K562 (cell line): ENCODE results near the gene NKIRAS2. TPM values are rescaled to one million over a fixed set of nuclear protein-coding genes. Genes with fewer than 3 reads are reported as not detected.
A peak's percentile ranks its signal among the peaks of the same experiment; 100 is the strongest.

Experiments used
- CAMTA2 ChIP-seq: fragments of 250-450 bp; sonication (Bioruptor Pico); conservative IDR thresholded peaks from 2 replicates; pipeline ENCODE4 v1.5.1; 2022
- DDX20 ChIP-seq: fragments of 450-650 bp; IDR thresholded peaks from 2 replicates; pipeline ENCODE4 v1.6.1; 2016; ENCODE audit warnings: missing genetic modification characterization, low read depth, mild to moderate bottlenecking, missing compliant biosample characterization, moderate library complexity
- FUS ChIP-seq: fragments of 200-400 bp; formaldehyde crosslinking; optimal IDR thresholded peaks from 2 replicates; pipeline ENCODE3; 2017; ENCODE audit warnings: low read depth, low read length
- HMG20B ChIP-seq: fragments of 250-450 bp; sonication (Bioruptor Pico); IDR thresholded peaks from 2 replicates; pipeline ENCODE4 v1.5.0; 2021; ENCODE audit warnings: mild to moderate bottlenecking
- IFI16 ChIP-seq: fragments of 250-450 bp; sonication (Bioruptor Pico); IDR thresholded peaks from 2 replicates; pipeline ENCODE4 v2.1.2; 2022; ENCODE audit warnings: mild to moderate bottlenecking, inconsistent platforms
- MYBL2 ChIP-seq, 2 experiments: fragments of 450-650 bp in 1 of 2; sonication (generic) in 1 of 2; formaldehyde crosslinking in 1 of 2; IDR thresholded peaks; 2 replicates each; pipeline versions ENCODE4 v1.6.1 to v1.8.1; 2017 to 2022; ENCODE audit warnings: borderline replicate concordance in 1 of 2, inconsistent platforms in 1 of 2, low read depth in 1 of 2, mild to moderate bottlenecking in 1 of 2, missing genetic modification reagents in 1 of 2, moderate library complexity in 1 of 2
- SMARCC2 ChIP-seq: fragments of 450-650 bp; IDR thresholded peaks from 2 replicates; pipeline ENCODE4 v1.6.1; 2017; ENCODE audit warnings: antibody characterized with exemption, moderate library complexity, mild to moderate bottlenecking, low read depth
- TAF1 ChIP-seq: IDR thresholded peaks from 2 replicates; pipeline ENCODE4 v1.6.1; 2011; ENCODE audit warnings: mild to moderate bottlenecking, low read length, moderate library complexity; ENCODE audit not compliant: insufficient read depth, control insufficient read depth, severe bottlenecking; ENCODE audit errors: extremely low read depth
- YBX1 ChIP-seq: fragments of 450-650 bp; IDR thresholded peaks from 2 replicates; pipeline ENCODE4 v1.7.1; 2016; ENCODE audit warnings: mild to moderate bottlenecking
- ZNF354B ChIP-seq: fragments of 250-450 bp; sonication (Bioruptor Pico); IDR thresholded peaks from 2 replicates; pipeline ENCODE4 v1.4.0; 2020
- ZNF57 ChIP-seq: fragments of 450-650 bp; formaldehyde crosslinking; IDR thresholded peaks from 2 replicates; pipeline ENCODE4 v1.4.0; 2020; ENCODE audit warnings: mild to moderate bottlenecking, moderate library complexity
- polyA plus RNA-seq, 8 experiments: library from polyadenylated mRNA; depleted of rRNA in 4 of 8; stranded (reverse) in 5 of 8; unstranded in 3 of 8; fragments of >200 nt; fragmentation: Nextera tagmentation in 2 of 8; fragmentation: Illumina TruSeq in 1 of 8; extraction: Ambion mirVana in 2 of 8; extraction: Trizol in 1 of 8; gene quantifications; 2 replicates each; pipeline versions ENCODE4 v1.2.1 to v1.2.3, GENCODE V29; 2011 to 2014; ENCODE audit warnings: inconsistent platforms in 1 of 8, missing spikeins in 1 of 8
- total RNA-seq, 7 experiments: library from RNA; depleted of rRNA in 6 of 7; stranded (reverse); fragments of >200 nt in 6 of 7; fragmentation: Illumina TruSeq in 2 of 7; extraction: Trizol in 2 of 7; gene quantifications; 2 replicates each; pipeline versions ENCODE4 v1.2.1 to v1.2.3, GENCODE V29; 2011 to 2021; ENCODE audit warnings: low replicate concordance in 1 of 7
- TF ChIP-seq, protein P1 (sequence below): fragments of 250-450 bp; sonication (Bioruptor Pico); IDR thresholded peaks from 2 replicates; pipeline ENCODE4 v1.8.0; 2022; ENCODE audit warnings: moderate library complexity, mild to moderate bottlenecking, inconsistent platforms
- TF ChIP-seq, protein P2 (sequence below): sonication (generic); formaldehyde crosslinking; IDR thresholded peaks from 2 replicates; pipeline ENCODE4 v1.8.0; 2023; ENCODE audit warnings: mild to moderate bottlenecking, missing genetic modification reagents
- TF ChIP-seq, protein P3 (sequence below): sonication (generic); formaldehyde crosslinking; IDR thresholded peaks from 2 replicates; pipeline ENCODE4 v1.8.1; 2023; ENCODE audit warnings: mild to moderate bottlenecking, missing genetic modification reagents, moderate library complexity
- TF ChIP-seq, protein P4 (sequence below): fragments of 250-450 bp; sonication (Bioruptor Pico); IDR thresholded peaks from 2 replicates; pipeline ENCODE4 v1.4.0; 2020; ENCODE audit warnings: mild to moderate bottlenecking, moderate library complexity, borderline replicate concordance
- TF ChIP-seq, protein P5 (sequence below): fragments of 450-650 bp; IDR thresholded peaks from 2 replicates; pipeline ENCODE4 v1.6.1; 2016

Gene NKIRAS2
- total and polyA plus RNA-seq, 9 of the 15 experiments (the other 6 are each of a cell fraction or from before 2014, with no cell fraction given) = 10.1 to 65.5 (median 29.8) TPM

DNA sequence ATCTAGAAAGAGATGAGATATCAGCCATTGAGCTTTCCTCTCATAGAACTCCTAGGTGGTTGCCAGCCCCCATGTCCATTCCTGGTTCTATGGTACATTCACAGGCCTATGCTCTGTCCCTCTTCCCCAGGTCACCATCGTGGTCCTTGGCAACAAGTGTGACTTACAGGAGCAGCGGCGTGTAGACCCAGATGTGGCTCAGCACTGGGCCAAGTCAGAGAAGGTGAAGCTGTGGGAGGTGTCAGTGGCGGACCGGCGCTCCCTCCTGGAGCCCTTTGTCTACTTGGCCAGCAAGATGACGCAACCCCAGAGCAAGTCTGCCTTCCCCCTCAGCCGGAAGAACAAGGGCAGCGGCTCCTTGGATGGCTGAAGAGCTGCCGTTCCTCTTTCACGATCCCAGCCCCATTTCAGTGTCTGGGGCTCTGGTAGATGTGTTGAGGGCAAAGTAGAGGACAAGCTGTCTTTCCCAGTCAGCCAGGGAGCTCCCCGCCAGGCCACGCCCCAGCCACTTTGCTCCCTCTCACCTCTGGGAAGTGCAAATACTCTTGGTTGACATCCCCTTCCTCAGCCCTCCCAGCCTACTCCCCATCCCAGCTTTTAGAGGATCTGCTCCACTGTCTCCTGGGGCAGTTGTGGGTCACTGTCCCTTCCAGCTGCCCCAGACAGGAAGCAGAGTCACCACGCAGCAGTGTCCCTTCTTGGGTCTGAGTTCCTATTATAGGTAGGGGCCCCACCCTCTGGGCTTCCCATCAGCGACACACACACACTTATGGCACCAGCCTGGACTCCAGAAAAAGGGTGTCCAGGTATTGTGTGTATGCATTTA lies 3.8 kb downstream of the NKIRAS2 start (continued):
- TF ChIP-seq IFI16 (CRISPR knock-in tag) (no peak), ZNF57 (no peak), DDX20 (tag) (no peak), CAMTA2 (CRISPR knock-in tag) (no peak), SMARCC2 (no peak), YBX1 (no peak), FUS (no peak), MYBL2 (IDR thresholded peaks at IDR 0.05; ENCODE audit: low read depth) (no peak), MYBL2 (CRISPR knock-in tag; IDR thresholded peaks at IDR 0.05; ENCODE audit: borderline replicate concordance) (no peak), ZNF354B (CRISPR knock-in tag) (no peak), HMG20B (CRISPR knock-in tag) (no peak), TAF1 (peak; percentile 45)
- TF ChIP-seq, protein P1, sequence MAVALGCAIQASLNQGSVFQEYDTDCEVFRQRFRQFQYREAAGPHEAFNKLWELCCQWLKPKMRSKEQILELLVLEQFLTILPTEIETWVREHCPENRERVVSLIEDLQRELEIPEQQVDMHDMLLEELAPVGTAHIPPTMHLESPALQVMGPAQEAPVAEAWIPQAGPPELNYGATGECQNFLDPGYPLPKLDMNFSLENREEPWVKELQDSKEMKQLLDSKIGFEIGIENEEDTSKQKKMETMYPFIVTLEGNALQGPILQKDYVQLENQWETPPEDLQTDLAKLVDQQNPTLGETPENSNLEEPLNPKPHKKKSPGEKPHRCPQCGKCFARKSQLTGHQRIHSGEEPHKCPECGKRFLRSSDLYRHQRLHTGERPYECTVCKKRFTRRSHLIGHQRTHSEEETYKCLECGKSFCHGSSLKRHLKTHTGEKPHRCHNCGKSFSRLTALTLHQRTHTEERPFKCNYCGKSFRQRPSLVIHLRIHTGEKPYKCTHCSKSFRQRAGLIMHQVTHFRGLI (CRISPR knock-in tag) = no peak
- TF ChIP-seq, protein P2, sequence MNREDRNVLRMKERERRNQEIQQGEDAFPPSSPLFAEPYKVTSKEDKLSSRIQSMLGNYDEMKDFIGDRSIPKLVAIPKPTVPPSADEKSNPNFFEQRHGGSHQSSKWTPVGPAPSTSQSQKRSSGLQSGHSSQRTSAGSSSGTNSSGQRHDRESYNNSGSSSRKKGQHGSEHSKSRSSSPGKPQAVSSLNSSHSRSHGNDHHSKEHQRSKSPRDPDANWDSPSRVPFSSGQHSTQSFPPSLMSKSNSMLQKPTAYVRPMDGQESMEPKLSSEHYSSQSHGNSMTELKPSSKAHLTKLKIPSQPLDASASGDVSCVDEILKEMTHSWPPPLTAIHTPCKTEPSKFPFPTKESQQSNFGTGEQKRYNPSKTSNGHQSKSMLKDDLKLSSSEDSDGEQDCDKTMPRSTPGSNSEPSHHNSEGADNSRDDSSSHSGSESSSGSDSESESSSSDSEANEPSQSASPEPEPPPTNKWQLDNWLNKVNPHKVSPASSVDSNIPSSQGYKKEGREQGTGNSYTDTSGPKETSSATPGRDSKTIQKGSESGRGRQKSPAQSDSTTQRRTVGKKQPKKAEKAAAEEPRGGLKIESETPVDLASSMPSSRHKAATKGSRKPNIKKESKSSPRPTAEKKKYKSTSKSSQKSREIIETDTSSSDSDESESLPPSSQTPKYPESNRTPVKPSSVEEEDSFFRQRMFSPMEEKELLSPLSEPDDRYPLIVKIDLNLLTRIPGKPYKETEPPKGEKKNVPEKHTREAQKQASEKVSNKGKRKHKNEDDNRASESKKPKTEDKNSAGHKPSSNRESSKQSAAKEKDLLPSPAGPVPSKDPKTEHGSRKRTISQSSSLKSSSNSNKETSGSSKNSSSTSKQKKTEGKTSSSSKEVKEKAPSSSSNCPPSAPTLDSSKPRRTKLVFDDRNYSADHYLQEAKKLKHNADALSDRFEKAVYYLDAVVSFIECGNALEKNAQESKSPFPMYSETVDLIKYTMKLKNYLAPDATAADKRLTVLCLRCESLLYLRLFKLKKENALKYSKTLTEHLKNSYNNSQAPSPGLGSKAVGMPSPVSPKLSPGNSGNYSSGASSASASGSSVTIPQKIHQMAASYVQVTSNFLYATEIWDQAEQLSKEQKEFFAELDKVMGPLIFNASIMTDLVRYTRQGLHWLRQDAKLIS (CRISPR knock-in tag) = no peak
- TF ChIP-seq, protein P3, sequence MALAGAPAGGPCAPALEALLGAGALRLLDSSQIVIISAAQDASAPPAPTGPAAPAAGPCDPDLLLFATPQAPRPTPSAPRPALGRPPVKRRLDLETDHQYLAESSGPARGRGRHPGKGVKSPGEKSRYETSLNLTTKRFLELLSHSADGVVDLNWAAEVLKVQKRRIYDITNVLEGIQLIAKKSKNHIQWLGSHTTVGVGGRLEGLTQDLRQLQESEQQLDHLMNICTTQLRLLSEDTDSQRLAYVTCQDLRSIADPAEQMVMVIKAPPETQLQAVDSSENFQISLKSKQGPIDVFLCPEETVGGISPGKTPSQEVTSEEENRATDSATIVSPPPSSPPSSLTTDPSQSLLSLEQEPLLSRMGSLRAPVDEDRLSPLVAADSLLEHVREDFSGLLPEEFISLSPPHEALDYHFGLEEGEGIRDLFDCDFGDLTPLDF = no peak
- TF ChIP-seq, protein P4, sequence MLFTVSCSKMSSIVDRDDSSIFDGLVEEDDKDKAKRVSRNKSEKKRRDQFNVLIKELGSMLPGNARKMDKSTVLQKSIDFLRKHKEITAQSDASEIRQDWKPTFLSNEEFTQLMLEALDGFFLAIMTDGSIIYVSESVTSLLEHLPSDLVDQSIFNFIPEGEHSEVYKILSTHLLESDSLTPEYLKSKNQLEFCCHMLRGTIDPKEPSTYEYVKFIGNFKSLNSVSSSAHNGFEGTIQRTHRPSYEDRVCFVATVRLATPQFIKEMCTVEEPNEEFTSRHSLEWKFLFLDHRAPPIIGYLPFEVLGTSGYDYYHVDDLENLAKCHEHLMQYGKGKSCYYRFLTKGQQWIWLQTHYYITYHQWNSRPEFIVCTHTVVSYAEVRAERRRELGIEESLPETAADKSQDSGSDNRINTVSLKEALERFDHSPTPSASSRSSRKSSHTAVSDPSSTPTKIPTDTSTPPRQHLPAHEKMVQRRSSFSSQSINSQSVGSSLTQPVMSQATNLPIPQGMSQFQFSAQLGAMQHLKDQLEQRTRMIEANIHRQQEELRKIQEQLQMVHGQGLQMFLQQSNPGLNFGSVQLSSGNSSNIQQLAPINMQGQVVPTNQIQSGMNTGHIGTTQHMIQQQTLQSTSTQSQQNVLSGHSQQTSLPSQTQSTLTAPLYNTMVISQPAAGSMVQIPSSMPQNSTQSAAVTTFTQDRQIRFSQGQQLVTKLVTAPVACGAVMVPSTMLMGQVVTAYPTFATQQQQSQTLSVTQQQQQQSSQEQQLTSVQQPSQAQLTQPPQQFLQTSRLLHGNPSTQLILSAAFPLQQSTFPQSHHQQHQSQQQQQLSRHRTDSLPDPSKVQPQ (CRISPR knock-in tag) = no peak
- TF ChIP-seq, protein P5, sequence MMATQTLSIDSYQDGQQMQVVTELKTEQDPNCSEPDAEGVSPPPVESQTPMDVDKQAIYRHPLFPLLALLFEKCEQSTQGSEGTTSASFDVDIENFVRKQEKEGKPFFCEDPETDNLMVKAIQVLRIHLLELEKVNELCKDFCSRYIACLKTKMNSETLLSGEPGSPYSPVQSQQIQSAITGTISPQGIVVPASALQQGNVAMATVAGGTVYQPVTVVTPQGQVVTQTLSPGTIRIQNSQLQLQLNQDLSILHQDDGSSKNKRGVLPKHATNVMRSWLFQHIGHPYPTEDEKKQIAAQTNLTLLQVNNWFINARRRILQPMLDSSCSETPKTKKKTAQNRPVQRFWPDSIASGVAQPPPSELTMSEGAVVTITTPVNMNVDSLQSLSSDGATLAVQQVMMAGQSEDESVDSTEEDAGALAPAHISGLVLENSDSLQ = peak; percentile 44; the same call in 1 of the 2 replicates
